ENCODE results near the gene FHIP1B. TPM values are rescaled to one million over a fixed set of nuclear protein-coding genes. Genes with fewer than 3 reads are reported as not detected.

The FHIP1B gene
- polyA plus RNA-seq, 1 donor from 2014 or later = 36.0 TPM

- H3K9me3 ChIP-seq (ENCODE audit: low read length) = no peaks in the 10 kb centered on the region
- H3K4me3 ChIP-seq (ENCODE audit: low read length) = peak overlapping the region; percentile 75
- H3F3A ChIP-seq (ENCODE audit: insufficient read depth, low read length, poor library complexity, severe bottlenecking) = no peaks in the 10 kb centered on the region
- H3K4me2 ChIP-seq (ENCODE audit: low read length) = peak overlapping the region; percentile 66
- H3K27ac ChIP-seq (ENCODE audit: low read length) = no peak overlapping the region
- H3K36me3 ChIP-seq (ENCODE audit: insufficient read depth, low read length) = no peaks in the 10 kb centered on the region
- peak overlapping the region; percentile 56 for H2AFZ ChIP-seq (ENCODE audit: low read depth, low read length)
- H3K79me2 ChIP-seq (replicated peaks; ENCODE audit: insufficient read depth, low read length) = no peaks in the 10 kb centered on the region
- H3K9ac ChIP-seq (ENCODE audit: low read length) = peak overlapping the region; percentile 67
- TF ChIP-seq MXI1 (conservative IDR thresholded peaks at IDR 0.05; ENCODE audit: poor library complexity, severe bottlenecking) (no peak), EP300 (conservative IDR thresholded peaks at IDR 0.05; ENCODE audit: poor library complexity, severe bottlenecking) (no peak), RAD21 (conservative IDR thresholded peaks at IDR 0.05) (no peak), TAF1 (IDR thresholded peaks at IDR 0.05; ENCODE audit: low read depth) (no peak), POLR2AphosphoS5 (IDR thresholded peaks at IDR 0.05) (no peak), SMC3 (conservative IDR thresholded peaks at IDR 0.05; ENCODE audit: poor library complexity) (no peak), REST (IDR thresholded peaks at IDR 0.05; ENCODE audit: borderline replicate concordance) (no peak), CTCF (IDR thresholded peaks at IDR 0.05; ENCODE audit: poor library complexity, severe bottlenecking) (no peak), EZH2 (IDR thresholded peaks at IDR 0.05; ENCODE audit: borderline replicate concordance, insufficient read depth, low read length, poor library complexity, severe bottlenecking) (no peak)
- H4K20me1 ChIP-seq (ENCODE audit: insufficient read depth) = no peaks in the 10 kb centered on the region
- H3K9me2 ChIP-seq (ENCODE audit: insufficient read depth, low read length) = no peaks in the 10 kb centered on the region
- H3K27me3 ChIP-seq (ENCODE audit: insufficient read depth, low read depth, low read length) = peaks cover 8% of the 10 kb centered on the region
Observed at GRCh38 chr11:6260207-6260726, 25.8 kb upstream of the FHIP1B start.

DNA sequence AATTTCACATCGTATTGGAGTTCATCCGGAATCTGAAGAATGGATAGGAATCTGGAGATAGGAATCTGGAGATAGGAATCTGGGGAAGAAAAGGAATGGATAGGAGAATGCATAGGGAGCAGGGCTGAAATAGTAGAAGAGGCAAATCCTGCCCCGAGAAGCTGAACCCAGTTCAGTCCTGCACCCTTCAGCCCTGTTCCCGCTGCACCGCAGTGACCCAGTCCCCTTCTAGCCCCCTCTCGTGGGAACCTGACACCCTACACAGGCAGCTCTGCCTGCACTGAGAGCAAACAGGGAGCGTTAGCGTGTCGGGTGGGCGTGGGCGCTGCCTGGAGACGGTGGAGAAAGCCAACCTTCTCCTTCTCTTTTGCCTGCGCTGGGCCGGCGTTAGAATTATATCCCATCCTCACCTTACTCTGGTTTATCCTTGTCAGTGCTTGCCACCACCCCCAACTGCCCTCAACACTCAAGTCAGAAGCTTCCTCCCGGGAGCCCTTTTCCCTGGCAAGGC is 24.2 kb upstream of the FHIP1B start:
- Histone ChIP-seq H3K4me2 (ENCODE audit: low read length) (peak overlapping the region; percentile 66), H3K27ac (ENCODE audit: low read length) (peak overlapping the region; percentile 61), H3K9me3 (ENCODE audit: low read length) (no peaks in the 10 kb centered on the region), H3K27me3 (ENCODE audit: insufficient read depth, low read depth, low read length) (peaks cover 8% of the 10 kb centered on the region), H4K20me1 (ENCODE audit: insufficient read depth) (no peaks in the 10 kb centered on the region), H3K9me2 (ENCODE audit: insufficient read depth, low read length) (no peaks in the 10 kb centered on the region), H3K9ac (ENCODE audit: low read length) (peak overlapping the region; percentile 67), H3K4me3 (ENCODE audit: low read length) (peak overlapping the region; percentile 75), H3K36me3 (ENCODE audit: insufficient read depth, low read length) (no peaks in the 10 kb centered on the region), H2AFZ (ENCODE audit: low read depth, low read length) (peak overlapping the region; percentile 56), H3F3A (ENCODE audit: insufficient read depth, low read length, poor library complexity, severe bottlenecking) (no peaks in the 10 kb centered on the region), H3K79me2 (replicated peaks; ENCODE audit: insufficient read depth, low read length) (no peaks in the 10 kb centered on the region)
- TF ChIP-seq CTCF (IDR thresholded peaks at IDR 0.05; ENCODE audit: poor library complexity, severe bottlenecking) (peak; percentile 35), EZH2 (IDR thresholded peaks at IDR 0.05; ENCODE audit: borderline replicate concordance, insufficient read depth, low read length, poor library complexity, severe bottlenecking) (no peak), RAD21 (conservative IDR thresholded peaks at IDR 0.05) (peak; percentile 3), TAF1 (IDR thresholded peaks at IDR 0.05; ENCODE audit: low read depth) (peak; percentile 4)

All from neural cell (in vitro differentiated cells).